Caki2 (cell line): ENCODE data around the gene RABGGTA. TPM values are rescaled to one million over a fixed set of nuclear protein-coding genes. Genes with fewer than 3 reads are reported as not detected.
"Not testable (repeated sequence)": the region's sequence is repeated elsewhere in the genome, so short reads cannot be mapped to it uniquely, and the experiment has no call there.

Source experiments
- DNase-seq: peaks from one replicate; pipeline ENCODE4 v3.0.0-alpha.2; 2015; ENCODE audit warnings: low read depth
- in situ Hi-C: cut with HindIII; loops from 2 replicates; pipeline ENCODE4 v1.10.0; 2016; ENCODE audit warnings: low sequenced_read_pairs, low pct_unique_long_range_greater_than_20kb, mixed read lengths
- total RNA-seq: library from RNA; depleted of rRNA; stranded (reverse); fragments of >200 nt; shearing (Covaris generic); gene quantifications from 2 replicates; pipeline ENCODE4 v1.2.3, GENCODE V29; 2014; ENCODE audit warnings: low replicate concordance

RABGGTA gene
- total RNA-seq, 1 experiment from 2014 or later: 12.9 TPM

DNA sequence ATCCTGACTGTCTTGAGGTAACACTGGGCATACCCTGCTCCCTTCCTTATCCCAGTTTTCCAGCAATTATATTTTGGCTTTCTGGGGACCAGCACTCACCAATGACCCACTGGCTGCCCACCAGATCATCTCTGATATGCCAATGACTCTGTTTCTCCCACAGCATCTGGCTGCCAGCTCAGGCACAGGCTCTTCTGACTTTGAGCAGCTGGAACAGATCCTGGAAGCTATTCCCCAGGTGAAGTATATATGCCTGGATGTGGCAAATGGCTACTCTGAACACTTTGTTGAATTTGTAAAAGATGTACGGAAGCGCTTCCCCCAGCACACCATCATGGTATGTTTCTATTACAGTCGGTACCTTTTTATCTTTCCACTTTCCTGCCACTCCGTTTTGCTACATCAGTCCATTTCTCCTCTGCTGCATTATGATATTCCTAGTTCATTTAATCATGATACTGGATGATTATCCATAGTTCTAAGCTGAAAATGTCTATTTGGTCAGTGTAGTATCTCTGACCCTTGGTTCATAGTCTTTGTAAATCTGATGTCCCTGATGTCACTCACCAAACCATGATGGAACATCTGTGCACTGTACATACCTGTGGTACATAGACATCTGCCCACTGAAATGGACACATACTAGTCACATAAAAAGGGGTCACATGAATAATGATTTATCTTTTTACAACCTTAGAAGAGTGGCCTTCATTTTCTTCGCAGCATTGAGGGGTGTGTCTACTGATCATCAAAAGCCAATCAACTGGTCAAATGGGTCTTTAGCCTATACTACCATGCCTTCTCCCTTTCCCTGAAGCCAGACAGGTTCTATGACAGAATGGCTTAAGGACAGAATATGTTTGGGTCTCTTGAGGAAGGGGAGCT is 35.4 kb downstream of the RABGGTA start:
- in situ Hi-C loops: no loop called here
- DNase-seq: no peak

DNA sequence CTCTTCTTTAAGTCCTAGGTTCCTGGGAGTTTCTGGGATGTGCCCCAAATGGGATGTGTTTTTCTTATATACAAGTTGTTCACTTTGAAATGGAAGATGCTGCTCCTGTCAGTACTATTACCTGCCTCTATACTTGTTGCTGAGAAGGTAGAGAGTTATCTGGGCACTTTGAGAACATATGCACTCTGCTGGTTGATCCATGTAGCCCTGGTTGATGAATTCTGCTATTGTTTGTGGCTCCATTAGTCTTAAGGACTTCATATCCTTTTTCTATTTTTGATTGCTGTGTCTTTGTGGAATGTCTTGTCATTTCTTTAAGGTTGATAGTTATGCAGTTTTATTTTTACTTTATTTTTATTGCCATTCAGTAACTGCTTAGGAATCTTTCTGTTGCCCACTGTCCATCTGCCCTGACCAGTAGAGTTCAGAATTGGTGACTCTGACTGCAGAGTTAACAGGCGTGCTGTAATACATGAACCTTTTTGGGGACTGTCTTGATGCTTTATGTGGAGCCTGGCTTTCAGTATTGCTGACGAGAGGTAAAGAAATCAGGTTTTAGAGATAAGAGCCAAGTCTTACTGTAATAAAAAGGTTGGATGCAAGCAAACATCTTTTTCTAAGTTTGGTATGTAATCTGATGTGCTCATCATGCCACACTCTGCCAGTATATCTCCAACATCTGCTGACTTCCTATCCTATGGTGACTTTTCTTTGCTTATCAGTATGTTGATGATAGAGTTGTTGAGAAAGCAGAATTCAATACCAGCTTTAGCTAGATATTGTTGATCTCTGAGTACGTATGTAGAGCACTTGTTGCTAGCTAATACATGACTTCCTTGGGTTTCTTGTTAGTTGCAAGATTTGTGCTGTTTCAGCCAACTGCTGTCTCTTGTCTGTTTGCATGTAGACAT is 37.0 kb downstream of the RABGGTA start:
- DNase-seq: no peak
- in situ Hi-C loops: no loop called here

DNA sequence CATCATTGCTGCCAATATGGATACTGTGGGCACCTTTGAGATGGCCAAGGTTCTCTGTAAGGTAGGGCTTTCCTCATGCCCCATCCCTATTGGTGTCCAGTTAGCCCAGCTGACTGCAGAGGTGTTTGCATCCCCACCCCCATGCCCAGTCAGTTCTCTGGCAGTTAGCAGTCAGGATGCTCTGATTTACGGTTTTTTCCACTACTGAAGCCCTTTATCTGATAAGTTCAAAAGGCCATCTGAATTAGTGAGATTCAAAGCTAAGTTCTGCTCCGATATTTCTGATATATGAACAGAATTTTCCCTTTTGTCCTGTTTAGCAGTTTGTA is 37.9 kb downstream of the RABGGTA start:
- no peak for DNase-seq
- in situ Hi-C loops: no loop called here

DNA sequence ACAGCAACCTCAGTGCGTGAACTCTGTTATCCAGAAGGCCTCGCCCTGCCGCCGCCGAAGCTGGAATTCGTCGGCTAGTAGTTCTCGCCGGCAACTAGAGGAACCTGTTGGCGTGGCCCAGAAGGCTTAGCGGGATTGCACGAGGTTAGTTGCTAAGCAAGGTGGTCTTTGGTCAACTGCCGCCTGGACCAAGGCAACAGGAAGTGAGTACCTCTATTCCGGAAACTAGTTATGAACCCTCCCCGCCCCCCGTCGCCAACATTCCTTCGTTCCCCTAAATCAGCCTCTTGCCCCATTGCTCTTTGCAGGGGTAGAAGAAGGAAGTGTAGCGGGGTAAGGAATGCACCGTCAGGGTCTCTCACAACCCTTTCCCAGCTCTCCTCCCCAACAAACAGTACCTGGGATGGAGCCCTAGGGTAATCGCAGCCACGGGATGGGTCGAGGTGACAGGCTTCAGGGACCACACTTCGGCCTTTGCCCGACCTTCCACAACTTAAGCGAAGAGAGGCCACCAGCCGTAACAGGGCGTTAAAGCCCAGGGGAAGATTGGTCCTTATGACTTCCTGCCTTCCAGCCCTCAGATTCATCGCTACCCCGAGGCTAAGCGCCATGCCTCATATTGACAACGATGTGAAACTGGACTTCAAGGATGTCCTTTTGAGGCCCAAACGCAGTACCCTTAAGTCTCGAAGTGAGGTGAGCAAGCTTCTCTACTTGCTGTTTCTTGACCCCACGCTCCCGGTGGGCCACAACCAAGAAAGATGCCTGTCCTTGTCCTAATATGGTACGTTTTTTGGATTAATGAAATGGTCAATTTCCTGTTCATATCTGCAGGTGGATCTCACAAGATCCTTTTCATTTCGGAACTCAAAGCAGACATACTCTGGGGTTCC is 38.5 kb downstream of the RABGGTA start, which contains the start of gene GMPR2:
GMPR2 (plus strand) TSS at position 285 of the 893 bp plus-strand sequence; CDS start at position 610, 325 bp downstream.
- DNase-seq: no peak
- in situ Hi-C loops: no loop called here

DNA sequence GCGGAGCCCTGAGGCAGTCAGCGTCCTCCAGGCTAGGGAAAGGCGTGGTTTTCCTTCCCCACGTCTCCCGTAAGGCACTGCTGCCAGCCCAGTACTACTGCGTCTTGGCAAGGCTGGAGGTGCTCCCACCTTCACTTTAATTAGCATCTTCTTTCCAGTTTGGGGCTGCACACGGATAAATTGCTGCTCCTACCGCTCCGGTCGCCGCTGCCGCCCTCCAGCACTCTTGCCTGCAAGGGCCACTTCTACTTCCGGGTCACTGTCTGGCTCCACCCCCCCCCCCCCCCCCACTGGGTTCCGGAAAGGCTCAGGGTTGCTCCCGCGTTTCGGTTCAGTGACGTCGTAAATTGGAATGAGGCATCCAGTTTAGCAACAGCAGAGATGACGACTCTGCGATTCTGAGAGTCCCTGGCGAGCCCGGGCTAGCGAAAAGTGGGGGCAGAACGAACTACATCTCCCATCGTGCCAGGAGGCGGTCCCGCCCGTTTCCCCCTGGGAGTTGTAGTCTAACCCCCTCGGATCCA is 39.2 kb downstream of the RABGGTA start, which contains the start of gene NEDD8:
NEDD8 (minus strand) TSS at position 247 of the 524 bp plus-strand sequence; CDS start at position 147, 100 bp downstream.
- DNase-seq: peak; percentile 87
- in situ Hi-C loops: no loop called here

DNA sequence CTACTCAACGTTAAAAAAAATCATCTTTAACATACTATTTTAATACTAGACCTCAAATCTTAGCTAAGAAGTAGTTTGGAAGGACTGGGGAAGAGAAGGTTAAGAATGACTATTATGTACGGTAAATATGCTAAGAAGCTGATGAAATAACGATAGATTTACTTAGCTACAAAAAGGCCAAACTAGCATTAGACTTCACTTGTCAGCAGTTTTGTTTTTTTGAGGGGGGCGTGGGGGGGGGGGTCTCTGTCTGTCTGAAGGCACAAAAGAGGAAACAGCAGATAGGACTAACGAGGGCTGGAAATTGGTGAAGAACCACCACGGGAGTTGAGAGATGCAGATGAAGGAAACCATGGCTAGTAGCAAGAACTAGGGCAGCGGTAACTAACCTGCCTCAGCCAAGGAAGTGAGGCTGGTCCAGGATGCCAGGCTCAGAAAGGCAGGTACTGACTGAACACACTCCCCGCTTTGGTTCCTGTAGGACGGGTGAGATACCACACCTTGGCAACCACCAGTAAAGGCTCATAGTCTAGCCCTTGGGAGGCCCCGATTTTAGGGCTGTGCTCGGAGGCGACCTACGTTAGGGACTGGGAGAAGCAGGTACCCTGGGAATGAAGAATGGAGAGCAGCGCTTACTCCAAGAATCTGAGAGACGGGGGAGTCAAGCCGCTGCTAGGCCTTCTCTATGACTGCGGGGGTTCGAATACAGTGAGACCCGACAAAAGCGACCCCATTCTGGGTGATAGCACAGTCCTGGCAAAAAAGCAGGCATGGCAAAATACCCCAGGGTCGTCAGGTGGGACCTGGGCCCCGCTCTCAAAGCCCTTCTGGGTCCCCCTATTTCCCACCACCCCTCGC is 39.9 kb downstream of the RABGGTA start:
- in situ Hi-C loops: no loop called here
- no peak for DNase-seq

DNA sequence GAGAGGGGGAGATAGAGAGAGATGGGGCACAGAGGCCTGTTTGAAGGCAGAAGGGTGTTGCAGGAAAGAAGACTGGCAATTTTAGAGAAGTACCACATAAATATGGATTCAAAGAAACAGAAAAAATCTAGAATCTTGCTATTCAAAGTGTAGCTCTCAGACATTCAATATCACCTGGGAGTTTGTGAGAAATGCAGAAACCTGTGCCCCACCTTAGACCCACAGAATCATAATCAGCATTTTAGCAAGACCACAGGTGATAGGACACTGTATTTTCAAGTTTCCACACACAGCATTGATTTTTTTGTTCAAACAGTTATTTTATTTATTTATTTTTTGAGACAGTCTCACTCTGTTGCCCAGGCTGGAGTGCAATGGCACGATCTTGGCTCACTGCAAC is 42.5 kb downstream of the RABGGTA start:
- in situ Hi-C loops: no loop called here
- no peak for DNase-seq

DNA sequence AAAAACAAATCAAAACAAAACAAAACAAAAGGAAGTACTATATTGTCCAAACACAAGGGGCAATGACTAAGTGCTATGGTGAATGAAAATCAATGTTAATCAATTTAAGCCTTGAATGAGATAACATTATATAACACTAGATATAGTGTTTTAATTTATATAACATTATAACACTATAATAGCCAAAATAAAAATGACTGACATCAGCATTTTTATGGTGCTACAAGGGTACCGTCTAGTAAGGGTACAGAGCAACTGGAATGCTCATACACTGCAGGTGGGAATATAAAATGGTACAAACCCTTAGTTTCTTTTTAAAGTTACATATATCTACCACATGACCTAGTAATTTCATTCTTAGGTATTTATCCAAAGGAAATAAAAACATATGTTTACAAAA is 44.9 kb downstream of the RABGGTA start:
- in situ Hi-C loops: no loop called here
- DNase-seq: no peak

DNA sequence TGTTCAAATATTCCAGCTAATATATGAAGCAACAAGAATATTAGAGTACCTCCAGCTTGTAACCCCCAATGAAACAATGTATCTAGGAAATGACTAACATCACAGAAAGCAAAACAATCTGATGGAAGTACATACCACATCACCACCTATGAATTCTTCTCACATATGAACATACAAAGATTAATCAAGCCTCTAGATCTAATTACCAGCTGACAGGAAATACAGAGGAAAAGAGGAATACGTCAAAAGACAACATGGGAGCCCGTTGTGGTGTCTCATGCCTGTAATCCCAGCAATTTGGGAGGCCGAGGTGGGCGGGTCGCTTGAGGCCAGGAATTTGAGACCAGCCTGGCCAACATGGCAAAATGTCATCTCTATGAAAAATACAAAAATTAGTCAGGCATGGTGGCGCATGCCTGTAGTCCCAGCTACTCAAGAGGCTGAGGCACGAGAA is 46.8 kb downstream of the RABGGTA start:
- in situ Hi-C loops: no loop called here
- DNase-seq: no peak

DNA sequence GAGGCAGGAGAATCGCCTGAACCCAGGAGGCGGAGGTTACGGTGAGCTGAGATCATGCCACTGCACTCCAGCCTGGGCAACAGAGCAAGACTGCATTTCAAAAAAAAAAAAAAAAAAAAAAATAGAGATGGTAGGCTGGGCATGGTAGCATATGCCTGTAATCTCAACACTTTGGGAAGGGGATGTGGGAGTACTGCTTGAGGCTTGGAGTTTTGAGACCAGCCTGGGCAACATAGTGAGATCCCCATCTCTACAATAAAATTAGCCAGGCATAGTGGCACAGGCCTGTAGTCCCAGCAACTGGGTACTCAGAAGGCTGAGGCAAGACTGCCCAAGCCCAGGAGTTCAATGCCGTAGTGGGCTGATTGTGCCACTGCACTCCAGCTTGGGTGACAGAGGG is 48.4 kb downstream of the RABGGTA start:
- DNase-seq, in situ Hi-C loops: not testable (repeated sequence)

DNA sequence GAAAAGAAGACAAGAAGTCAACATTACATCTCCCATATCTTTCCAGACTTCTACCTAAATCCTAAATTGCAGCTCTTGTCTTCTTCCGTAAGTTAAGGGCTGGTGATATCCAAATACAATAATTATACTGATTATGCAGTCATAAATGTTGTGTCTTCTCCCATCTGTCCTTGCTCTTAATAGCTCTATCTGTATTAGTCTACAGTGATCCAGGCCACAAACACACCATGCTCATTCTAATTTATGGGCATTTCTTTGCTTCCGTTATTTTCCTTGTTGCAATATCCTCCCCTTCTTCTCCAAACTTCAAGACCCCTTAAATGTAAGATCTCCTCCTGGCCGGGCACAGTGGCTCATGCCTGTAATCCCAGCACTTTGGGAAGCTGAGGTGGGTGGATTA is 51.9 kb downstream of the RABGGTA start:
- in situ Hi-C loops: no loop called here
- no peak for DNase-seq

DNA sequence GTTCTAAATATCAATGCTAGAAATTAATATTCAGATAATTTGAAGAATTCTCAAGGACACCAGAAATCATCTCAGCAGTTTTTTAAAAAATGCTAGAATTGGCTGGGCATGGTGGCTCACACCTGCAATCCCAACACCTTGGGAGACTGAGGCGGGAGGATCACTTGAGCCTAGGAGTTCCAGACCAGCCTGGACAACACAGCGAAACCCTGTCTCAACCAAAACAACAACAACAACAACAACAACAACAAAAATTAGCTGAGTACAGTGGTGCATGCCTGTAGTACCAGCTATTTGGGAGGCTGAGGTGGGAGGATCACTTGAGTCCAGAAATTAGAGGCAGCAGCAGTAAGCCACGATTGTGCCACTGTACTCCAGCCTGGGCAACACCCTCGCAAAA is 52.3 kb downstream of the RABGGTA start:
- DNase-seq: no peak
- in situ Hi-C loops: no loop called here

DNA sequence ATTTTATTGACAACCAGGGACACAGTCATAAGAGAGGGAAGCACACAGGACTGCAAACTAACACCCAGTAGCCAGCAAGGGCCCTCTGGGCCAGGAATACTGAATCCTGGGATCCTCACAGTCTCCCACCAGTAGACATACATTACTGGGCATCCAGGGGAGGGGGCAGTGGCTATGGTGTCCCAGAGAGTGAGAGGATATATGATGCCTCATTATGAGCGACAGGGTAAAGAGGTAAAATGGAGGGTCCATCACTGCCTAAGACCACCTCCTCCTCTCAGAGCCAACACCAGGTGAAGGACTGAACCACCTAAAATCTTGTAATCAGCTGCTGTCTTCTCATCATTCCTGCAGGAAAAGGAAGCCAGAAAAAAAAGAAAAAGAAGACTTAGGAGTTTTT is 54.5 kb downstream of the RABGGTA start:
- DNase-seq, in situ Hi-C loops: not testable (repeated sequence)

DNA sequence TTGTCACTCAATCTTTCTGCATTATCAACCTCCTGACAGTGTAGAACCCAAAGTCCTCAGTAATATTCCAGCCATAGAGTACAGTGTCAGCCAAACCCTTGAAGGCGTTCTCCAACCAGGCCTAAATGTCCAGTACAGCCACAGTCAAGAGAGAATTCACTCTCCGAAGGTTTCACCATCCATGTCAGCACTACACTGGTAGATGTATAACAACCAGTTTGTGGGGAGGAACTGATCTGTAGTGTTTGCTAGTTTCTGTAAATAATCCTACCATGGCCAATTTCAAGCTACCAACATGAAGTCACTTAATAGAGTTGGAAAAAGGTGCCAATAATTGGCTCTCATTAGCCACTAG is 55.1 kb downstream of the RABGGTA start:
- no peak for DNase-seq
- in situ Hi-C loops: no loop called here
